SK-N-DZ (cell line): Measurements from ENCODE around the gene SLC38A9.
"Not testable (repeated sequence)": the region's sequence is repeated elsewhere in the genome, so short reads cannot be mapped to it uniquely, and the experiment has no call there.

ENCODE experiments used
- DNase-seq: peaks from one replicate; pipeline ENCODE4 v3.0.0-alpha.2; 2015; ENCODE audit warnings: low spot score

SLC38A9 gene

GRCh38 chr5:55708732-55709131 lies 3.4 kb downstream of the SLC38A9 start:
- DNase-seq: no peak

GRCh38 chr5:55706230-55706629 lies 5.9 kb downstream of the SLC38A9 start:
- DNase-seq: no peak

GRCh38 chr5:55702598-55703345 lies 9.4 kb downstream of the SLC38A9 start:
- DNase-seq: no peak

GRCh38 chr5:55701462-55702103 lies 10.5 kb downstream of the SLC38A9 start:
- DNase-seq: no peak

- DNase-seq: no peak
Observed at GRCh38 chr5:55700745-55701144, 11.4 kb downstream of the SLC38A9 start.

- no peak for DNase-seq
Observed at GRCh38 chr5:55699041-55699688, 13.0 kb downstream of the SLC38A9 start.

GRCh38 chr5:55696704-55697103 lies 15.4 kb downstream of the SLC38A9 start:
- not testable (repeated sequence) for DNase-seq

GRCh38 chr5:55694152-55694830 lies 17.8 kb downstream of the SLC38A9 start:
- peak; percentile 37 for DNase-seq

GRCh38 chr5:55692509-55692908 lies 19.6 kb downstream of the SLC38A9 start:
- no peak for DNase-seq

GRCh38 chr5:55692106-55692417 lies 20.1 kb downstream of the SLC38A9 start:
- no peak for DNase-seq

GRCh38 chr5:55691265-55692105 lies 20.6 kb downstream of the SLC38A9 start:
- DNase-seq: peak; percentile 34

GRCh38 chr5:55682071-55682470 lies 30.1 kb downstream of the SLC38A9 start:
- no peak for DNase-seq

GRCh38 chr5:55681301-55681700 lies 30.8 kb downstream of the SLC38A9 start:
- DNase-seq: no peak

GRCh38 chr5:55680353-55680752 lies 31.8 kb downstream of the SLC38A9 start:
- DNase-seq: no peak

GRCh38 chr5:55679556-55679955 lies 32.6 kb downstream of the SLC38A9 start:
- DNase-seq: no peak

GRCh38 chr5:55675119-55675518 lies 37.0 kb downstream of the SLC38A9 start:
- DNase-seq: no peak

- no peak for DNase-seq
Observed at GRCh38 chr5:55674340-55674739, 37.8 kb downstream of the SLC38A9 start.

GRCh38 chr5:55672477-55672911 lies 39.6 kb downstream of the SLC38A9 start:
- DNase-seq: no peak

GRCh38 chr5:55671975-55672374 lies 40.1 kb downstream of the SLC38A9 start:
- DNase-seq: no peak

GRCh38 chr5:55668356-55668755 lies 43.8 kb downstream of the SLC38A9 start:
- no peak for DNase-seq

- no peak for DNase-seq
Observed at GRCh38 chr5:55667938-55668337, 44.2 kb downstream of the SLC38A9 start.
